ENCODE measurements around the gene HEXB.

- TF ChIP-seq POLR2AphosphoS5 (IDR thresholded peaks at IDR 0.05; ENCODE audit: borderline replicate concordance, low read depth, low read length): no peak
- no peak for TF ChIP-seq EZH2 (IDR thresholded peaks at IDR 0.05)
- TF ChIP-seq FOXP2 (optimal IDR thresholded peaks at IDR 0.05; ENCODE audit: control extremely low read depth, extremely low read length, insufficient read depth): no peak
These were observed 42.5 kb upstream of the HEXB start for GRCh38 chr5:74642543-74642863.
